Mucosa of descending colon (tissue), 3 donors: Measurements from ENCODE around the gene TSPAN15. TPM values are rescaled to one million over a fixed set of nuclear protein-coding genes. Genes with fewer than 3 reads are reported as not detected.

ENCODE experiments used
- ATAC-seq: fragments of 200-7000 bp; cut with Tn5 transposase; one replicate; pipeline ENCODE4 v1.9.1; 2020; ENCODE audit warnings: mild to moderate bottlenecking, moderate library complexity
- DNase-seq, 3 donors: peaks; one replicate each; pipeline ENCODE4 v3.0.0-alpha.2; 2020
- H3K36me3 ChIP-seq: fragments of 200-600 bp; one replicate; pipeline ENCODE4 v1.8.0; 2021; ENCODE audit warnings: low read depth, mild to moderate bottlenecking
- H3K4me1 ChIP-seq: fragments of 200-600 bp; one replicate; pipeline ENCODE4 v1.8.0; 2021; ENCODE audit warnings: low read depth, mild to moderate bottlenecking
- H3K4me3 ChIP-seq: fragments of 200-600 bp; one replicate; pipeline ENCODE4 v1.8.0; 2021; ENCODE audit warnings: mild to moderate bottlenecking
- H3K9me3 ChIP-seq: fragments of 200-600 bp; one replicate; pipeline ENCODE4 v1.8.0; 2021; ENCODE audit warnings: mild to moderate bottlenecking
- CTCF ChIP-seq: fragments of 200-600 bp; IDR thresholded peaks from one replicate; pipeline ENCODE4 v1.8.0; 2022; ENCODE audit warnings: antibody characterized with exemption, mild to moderate bottlenecking
- intact Hi-C, 2 donors: fragments of 100-400 bp; cut with DNase I in 1 of 2; cut with micrococcal nuclease in 1 of 2; formaldehyde crosslinking; loops; one replicate each; pipeline versions ENCODE4 v1.11.0 to v1.11.1; 2022; cut with DNase I, micrococcal nuclease
- total RNA-seq, 3 donors: library from RNA; stranded (reverse); fragmentation: NEBNext Ultra II Directional in 2 of 3; extraction: Animal tissue kit (Norgen Biotek cat#: 25700) in 2 of 3; gene quantifications; one replicate each; pipeline versions ENCODE4 v1.2.1 to v1.2.4, GENCODE V29; 2021 to 2023
- donor health status: DM: no; HTN: no; CAD: no; lungs with moderate emphysema.
- donor health status: DM: no; HTN: no; CAD: no.
- donor health status: DM: no; HTN: yes; CAD: no.

Gene TSPAN15
- total RNA-seq, 3 donors from 2014 or later: 118 to 183 (median 139) TPM

GRCh38 chr10:69409176-69409495, 42.1 kb upstream of the TSPAN15 start:
- Histone ChIP-seq H3K4me3 (no peak overlapping the region), H3K9me3 (no peaks in the 10 kb centered on the region), H3K4me1 (peaks cover 5% of the 10 kb centered on the region), H3K36me3 (no peaks in the 10 kb centered on the region)
- ATAC-seq: no peak
- intact Hi-C loops: no loop called here
- TF ChIP-seq CTCF: no peak
- no peak for DNase-seq

GRCh38 chr10:69409968-69410367, 41.3 kb upstream of the TSPAN15 start:
- ATAC-seq (no peak), DNase-seq (no peak)
- intact Hi-C loops: no loop called here
- Histone ChIP-seq H3K4me1 (peaks cover 5% of the 10 kb centered on the region), H3K36me3 (no peaks in the 10 kb centered on the region), H3K4me3 (no peak overlapping the region), H3K9me3 (no peaks in the 10 kb centered on the region)
- TF ChIP-seq CTCF: no peak

DNA sequence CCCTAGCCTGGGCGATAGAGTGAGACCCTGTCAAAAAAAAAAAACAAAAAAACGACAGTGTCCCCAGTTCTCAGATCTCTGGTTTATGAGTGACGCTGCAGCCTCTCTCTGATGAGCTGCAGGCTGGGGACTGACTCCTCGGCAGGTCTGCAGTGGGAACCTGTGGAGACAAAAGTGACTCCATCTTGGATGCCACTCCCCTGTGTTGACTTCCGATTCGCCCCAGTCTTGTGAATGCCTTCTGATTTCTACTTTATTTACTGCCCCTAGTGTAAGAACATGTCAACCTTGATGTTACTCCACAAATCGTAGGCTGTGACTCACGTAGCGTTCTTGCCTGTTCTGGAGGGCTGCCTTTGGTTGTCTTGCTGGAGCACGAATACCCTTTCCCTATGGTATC, 40.8 kb upstream of the TSPAN15 start:
- intact Hi-C loops: no loop called here

DNA sequence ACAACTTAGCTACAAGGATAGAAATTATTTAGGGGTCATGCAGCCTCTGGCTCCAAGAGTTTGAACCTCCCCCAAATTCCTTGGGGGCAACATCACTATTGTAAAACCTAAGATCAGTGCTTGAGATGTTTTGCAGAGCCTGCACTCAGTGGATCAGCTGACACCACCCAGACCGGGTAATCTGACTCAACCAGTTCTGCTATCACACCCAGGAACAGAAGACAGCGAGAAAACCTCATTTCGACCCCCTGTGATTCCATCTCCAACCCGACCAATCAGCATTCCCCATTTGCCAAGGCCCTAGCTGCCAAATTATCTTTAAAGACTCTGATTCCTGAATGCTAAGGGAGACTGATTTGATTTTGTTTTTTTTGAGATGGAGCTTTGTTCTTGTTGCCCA, 39.8 kb upstream of the TSPAN15 start:
- Histone ChIP-seq H3K4me1 (peaks cover 5% of the 10 kb centered on the region), H3K36me3 (no peaks in the 10 kb centered on the region), H3K4me3 (no peak overlapping the region), H3K9me3 (no peaks in the 10 kb centered on the region)
- DNase-seq: no peak
- no peak for TF ChIP-seq CTCF
- ATAC-seq: no peak
- intact Hi-C loops: no loop called here

More for the DNA sequence above, 40.8 kb upstream of the TSPAN15 start:
- no peak overlapping the region for H3K4me3 ChIP-seq
- no peak for TF ChIP-seq CTCF
- H3K9me3 ChIP-seq: no peaks in the 10 kb centered on the region
- H3K4me1 ChIP-seq: peaks cover 5% of the 10 kb centered on the region
- DNase-seq: no peak
- no peak for ATAC-seq
- H3K36me3 ChIP-seq: no peaks in the 10 kb centered on the region

GRCh38 chr10:69412232-69412790, 39.0 kb upstream of the TSPAN15 start:
- no peak overlapping the region for H3K4me3 ChIP-seq
- no peak for TF ChIP-seq CTCF
- no peaks in the 10 kb centered on the region for H3K36me3 ChIP-seq
- ATAC-seq (no peak), DNase-seq (no peak)
- intact Hi-C loops: no loop called here
- no peaks in the 10 kb centered on the region for H3K9me3 ChIP-seq
- peaks cover 5% of the 10 kb centered on the region for H3K4me1 ChIP-seq

GRCh38 chr10:69413221-69413865, 37.9 kb upstream of the TSPAN15 start:
- DNase-seq (peak in 1 of 3 donors; percentile 57), ATAC-seq (no peak)
- Histone ChIP-seq H3K4me1 (peaks cover 15% of the 10 kb centered on the region), H3K9me3 (no peaks in the 10 kb centered on the region), H3K36me3 (no peaks in the 10 kb centered on the region), H3K4me3 (no peak overlapping the region)
- intact Hi-C loops: no loop called here
- no peak for TF ChIP-seq CTCF
